Activated CD4-positive, alpha-beta T cell treated with anti-CD3 and anti-CD28 coated beads, Interleukin-2, amount 10 ng/mL, durations not matched to agents 7 days and 5 days (primary cell): ENCODE results near the gene RFTN1. TPM values are rescaled to one million over a fixed set of nuclear protein-coding genes. Genes with fewer than 3 reads are reported as not detected.

Source experiments
- CTCF ChIA-PET: fragments of 350-600 bp; sonication (Branson Sonifier 250); formaldehyde crosslinking; loops from one replicate; lab custom pipeline; 2021; ENCODE audit warnings: antibody characterized with exemption; lab: Charles Lee
- POLR2A ChIA-PET: fragments of 350-600 bp; sonication (Branson Sonifier 250); formaldehyde crosslinking; loops from one replicate; lab custom pipeline; 2021; ENCODE audit warnings: antibody characterized with exemption; lab: Charles Lee
- DNase-seq: peaks from one replicate; pipeline ENCODE4 v3.0.0-alpha.2; 2020
- H3K27ac Mint-ChIP-seq: one replicate; pipeline ENCODE4 v1.8.0; 2021; ENCODE audit warnings: mild to moderate bottlenecking, moderate library complexity, mixed read lengths
- H3K27me3 Mint-ChIP-seq: one replicate; pipeline ENCODE4 v1.8.0; 2021; ENCODE audit warnings: mixed read lengths
- H3K36me3 Mint-ChIP-seq: one replicate; pipeline ENCODE4 v1.8.0; 2021; ENCODE audit warnings: low read depth, mixed read lengths
- H3K4me1 Mint-ChIP-seq: one replicate; pipeline ENCODE4 v1.8.0; 2021; ENCODE audit warnings: mixed read lengths
- H3K4me3 Mint-ChIP-seq: one replicate; pipeline ENCODE4 v1.8.0; 2021; ENCODE audit warnings: mild to moderate bottlenecking, moderate library complexity, mixed read lengths
- H3K9me3 Mint-ChIP-seq: one replicate; pipeline ENCODE4 v1.8.0; 2021; ENCODE audit warnings: mixed read lengths
- total RNA-seq, 2 experiments: library from RNA; stranded (reverse); gene quantifications; one replicate each; pipeline ENCODE4 v1.2.3, GENCODE V29; 2021

RFTN1 gene
- total RNA-seq, 2 experiments from 2014 or later = 57.3 to 57.9 TPM

- Mint-ChIP-seq H3K27ac (no peak overlapping the region), H3K9me3 (no peaks in the 10 kb centered on the region), H3K27me3 (no peaks in the 10 kb centered on the region), H3K4me3 (no peak overlapping the region), H3K4me1 (peaks cover 4% of the 10 kb centered on the region), H3K36me3 (peaks cover 67% of the 10 kb centered on the region)
- no peak for DNase-seq
- POLR2A ChIA-PET = interaction anchor here (0.6 kb wide), 1 partner anchor 134 kb away, joined by 3 read pairs; no protein-coding TSS in a partner anchor
- CTCF ChIA-PET = interaction anchor here (0.7 kb wide), 1 partner anchor 152 kb away, joined by 4 read pairs; no protein-coding TSS in a partner anchor
These were observed 82.5 kb downstream of the RFTN1 start for GRCh38 chr3:16430717-16431630.

- Mint-ChIP-seq H3K9me3 (no peaks in the 10 kb centered on the region), H3K4me3 (no peak overlapping the region), H3K36me3 (peaks cover 68% of the 10 kb centered on the region), H3K4me1 (peaks cover 4% of the 10 kb centered on the region), H3K27me3 (no peaks in the 10 kb centered on the region), H3K27ac (no peak overlapping the region)
- ChIA-PET CTCF (interaction anchor here (1.0 to 1.4 kb wide), 3 partner anchors 22 to 47 kb away, joined by 3 to 5 read pairs (median 4); no protein-coding TSS in a partner anchor), POLR2A (no interaction called here)
- no peak for DNase-seq
These were observed 84.4 kb downstream of the RFTN1 start for GRCh38 chr3:16429086-16429485.

GRCh38 chr3:16428612-16429011 lies 84.9 kb downstream of the RFTN1 start:
- no peak overlapping the region for H3K4me3 Mint-ChIP-seq
- no peaks in the 10 kb centered on the region for H3K27me3 Mint-ChIP-seq
- ChIA-PET CTCF (interaction anchor here (1.2 to 1.4 kb wide), 2 partner anchors 21 to 46 kb away, joined by 3 to 4 read pairs; no protein-coding TSS in a partner anchor), POLR2A (no interaction called here)
- no peak overlapping the region for H3K27ac Mint-ChIP-seq
- H3K4me1 Mint-ChIP-seq = peaks cover 4% of the 10 kb centered on the region
- peaks cover 63% of the 10 kb centered on the region for H3K36me3 Mint-ChIP-seq
- H3K9me3 Mint-ChIP-seq = no peaks in the 10 kb centered on the region
- no peak for DNase-seq

- POLR2A ChIA-PET = no interaction called here
- peaks cover 4% of the 10 kb centered on the region for H3K4me1 Mint-ChIP-seq
These were observed 86.2 kb downstream of the RFTN1 start for GRCh38 chr3:16427103-16427965.

GRCh38 chr3:16426665-16427064 lies 86.8 kb downstream of the RFTN1 start:
- ChIA-PET POLR2A (no interaction called here), CTCF (no interaction called here)
- H3K36me3 Mint-ChIP-seq = peaks cover 45% of the 10 kb centered on the region
- no peak overlapping the region for H3K27ac Mint-ChIP-seq
- H3K4me3 Mint-ChIP-seq = no peak overlapping the region
- H3K4me1 Mint-ChIP-seq = peaks cover 4% of the 10 kb centered on the region
- no peaks in the 10 kb centered on the region for H3K27me3 Mint-ChIP-seq
- DNase-seq = no peak
- no peaks in the 10 kb centered on the region for H3K9me3 Mint-ChIP-seq

More at GRCh38 chr3:16427103-16427965, 86.2 kb downstream of the RFTN1 start:
- CTCF ChIA-PET = no interaction called here
- Mint-ChIP-seq H3K4me3 (no peak overlapping the region), H3K27ac (no peak overlapping the region), H3K9me3 (no peaks in the 10 kb centered on the region), H3K36me3 (peaks cover 52% of the 10 kb centered on the region), H3K27me3 (no peaks in the 10 kb centered on the region)
- no peak for DNase-seq

- no peak for DNase-seq
- ChIA-PET POLR2A (no interaction called here), CTCF (no interaction called here)
- Mint-ChIP-seq H3K27ac (no peak overlapping the region), H3K27me3 (no peaks in the 10 kb centered on the region), H3K9me3 (no peaks in the 10 kb centered on the region), H3K4me1 (peaks cover 4% of the 10 kb centered on the region), H3K36me3 (peaks cover 39% of the 10 kb centered on the region), H3K4me3 (no peak overlapping the region)
These were observed 87.5 kb downstream of the RFTN1 start for GRCh38 chr3:16426029-16426400.

GRCh38 chr3:16425398-16426028 lies 88.0 kb downstream of the RFTN1 start:
- H3K27ac Mint-ChIP-seq = no peak overlapping the region
- peaks cover 34% of the 10 kb centered on the region for H3K36me3 Mint-ChIP-seq
- H3K27me3 Mint-ChIP-seq = no peaks in the 10 kb centered on the region
- no peak for DNase-seq
- peaks cover 4% of the 10 kb centered on the region for H3K4me1 Mint-ChIP-seq
- H3K4me3 Mint-ChIP-seq = no peak overlapping the region
- ChIA-PET POLR2A (no interaction called here), CTCF (no interaction called here)
- no peaks in the 10 kb centered on the region for H3K9me3 Mint-ChIP-seq

GRCh38 chr3:16423947-16424673 lies 89.4 kb downstream of the RFTN1 start:
- Mint-ChIP-seq H3K4me3 (no peak overlapping the region), H3K9me3 (no peaks in the 10 kb centered on the region), H3K4me1 (peaks cover 2% of the 10 kb centered on the region), H3K36me3 (peaks cover 30% of the 10 kb centered on the region), H3K27ac (no peak overlapping the region), H3K27me3 (no peaks in the 10 kb centered on the region)
- ChIA-PET POLR2A (no interaction called here), CTCF (interaction anchor here (0.9 to 1.0 kb wide), 2 partner anchors 8 to 131 kb away, joined by 3 read pairs; no protein-coding TSS in a partner anchor)
- DNase-seq = no peak

GRCh38 chr3:16423298-16423697 lies 90.2 kb downstream of the RFTN1 start:
- no peak overlapping the region for H3K27ac Mint-ChIP-seq
- POLR2A ChIA-PET = no interaction called here
- peaks cover 28% of the 10 kb centered on the region for H3K36me3 Mint-ChIP-seq
- H3K4me3 Mint-ChIP-seq = no peak overlapping the region
- no peaks in the 10 kb centered on the region for H3K27me3 Mint-ChIP-seq
- no peaks in the 10 kb centered on the region for H3K9me3 Mint-ChIP-seq
- CTCF ChIA-PET = interaction anchor here (0.9 to 1.0 kb wide), 2 partner anchors 8 to 131 kb away, joined by 3 read pairs; no protein-coding TSS in a partner anchor
- H3K4me1 Mint-ChIP-seq = no peaks in the 10 kb centered on the region
- DNase-seq = no peak

GRCh38 chr3:16419640-16420241 lies 93.8 kb downstream of the RFTN1 start:
- Mint-ChIP-seq H3K4me1 (peaks cover 12% of the 10 kb centered on the region), H3K27me3 (no peaks in the 10 kb centered on the region), H3K9me3 (no peaks in the 10 kb centered on the region), H3K36me3 (peaks cover 20% of the 10 kb centered on the region), H3K4me3 (no peak overlapping the region), H3K27ac (no peak overlapping the region)
- ChIA-PET CTCF (no interaction called here), POLR2A (no interaction called here)
- no peak for DNase-seq

- DNase-seq = no peak
- no peaks in the 10 kb centered on the region for H3K9me3 Mint-ChIP-seq
- H3K4me3 Mint-ChIP-seq = no peak overlapping the region
- ChIA-PET POLR2A (no interaction called here), CTCF (interaction anchor here (0.8 kb wide), 1 partner anchor 13 kb away, joined by 3 read pairs; no protein-coding TSS in a partner anchor)
- no peaks in the 10 kb centered on the region for H3K27me3 Mint-ChIP-seq
- H3K27ac Mint-ChIP-seq = no peak overlapping the region
- peaks cover 23% of the 10 kb centered on the region for H3K36me3 Mint-ChIP-seq
- H3K4me1 Mint-ChIP-seq = peaks cover 17% of the 10 kb centered on the region
These were observed 95.4 kb downstream of the RFTN1 start for GRCh38 chr3:16417945-16418739.
